Sigmoid colon (tissue), 7 donors: ENCODE measurements around the gene DCST1. TPM values are rescaled to one million over a fixed set of nuclear protein-coding genes. Genes with fewer than 3 reads are reported as not detected.

ENCODE experiments used
- DNase-seq: peaks from one replicate; pipeline ENCODE4 v3.0.0-alpha.2; 2019
- H3K27ac ChIP-seq, 4 donors: fragments of 200-600 bp; sonication (generic); one replicate each; pipeline ENCODE4 v1.5.1; 2016 to 2019; ENCODE audit warnings: mild to moderate bottlenecking in 1 of 4
- H3K27me3 ChIP-seq, 3 donors: fragments of 200-600 bp; sonication (generic); one replicate each; pipeline ENCODE4 v1.5.1; 2019; ENCODE audit warnings: mild to moderate bottlenecking in 1 of 3
- H3K36me3 ChIP-seq, 4 donors: fragments of 200-600 bp; sonication (generic); one replicate each; pipeline ENCODE4 v1.5.1; 2016 to 2019
- H3K4me1 ChIP-seq, 4 donors: fragments of 200-600 bp; sonication (generic); one replicate each; pipeline ENCODE4 v1.5.1; 2017 to 2019
- H3K4me3 ChIP-seq, 4 donors: fragments of 200-600 bp; sonication (generic); one replicate each; pipeline ENCODE4 v1.5.1; 2017 to 2019; ENCODE audit warnings: mild to moderate bottlenecking in 2 of 4, moderate library complexity in 1 of 4
- H3K9me3 ChIP-seq, 4 donors: fragments of 200-600 bp in 3 of 4; sonication (generic) in 3 of 4; one replicate each; pipeline versions ENCODE4 v1.5.1 to v1.6.1; 2013 to 2019
- CTCF ChIP-seq, 4 experiments: fragments of 450-650 bp in 3 of 4; fragments of 200-600 bp in 1 of 4; IDR thresholded peaks; one replicate each; pipeline ENCODE4 v1.5.1; 2016 to 2019; ENCODE audit warnings: antibody characterized with exemption in 4 of 4, mild to moderate bottlenecking in 3 of 4, moderate library complexity in 2 of 4
- EP300 ChIP-seq, 4 donors: sonication (generic); formaldehyde crosslinking; IDR thresholded peaks; one replicate each; pipeline ENCODE4 v1.6.1; 2017; ENCODE audit warnings: antibody characterized with exemption in 4 of 4
- POLR2A ChIP-seq, 2 donors: fragments of 450-650 bp; IDR thresholded peaks; one replicate each; pipeline ENCODE4 v1.6.1; 2016; ENCODE audit warnings: antibody characterized with exemption in 2 of 2, mild to moderate bottlenecking in 2 of 2, moderate library complexity in 2 of 2
- POLR2AphosphoS5 ChIP-seq, 4 donors: sonication (generic); formaldehyde crosslinking; IDR thresholded peaks; one replicate each; pipeline ENCODE4 v1.6.1; 2017; ENCODE audit warnings: antibody characterized with exemption in 4 of 4
- WGBS, 2 donors: extraction: QIAGEN DNeasy Blood & Tissue Kit; methylation state at CpG; one replicate each; pipeline ENCODE4 v1.1.7; 2013; 5-methylcytosine and 5-hydroxymethylcytosine counted together
- intact Hi-C: fragments of 100-400 bp; cut with DNase I; formaldehyde crosslinking; loops from one replicate; pipeline ENCODE4 v1.15.1; 2023
- polyA plus RNA-seq, 3 donors: library from polyadenylated mRNA; stranded (reverse); fragments of 200-250 nt; gene quantifications; one replicate each; pipeline ENCODE4 v1.2.3, GENCODE V29; 2013
- total RNA-seq, 4 donors: library from RNA; depleted of rRNA; stranded (reverse); fragments of >200 nt; gene quantifications; one replicate each; pipeline ENCODE4 v1.1.0, GENCODE V29; 2016
- donor health status: healthy with polysubstance abuse.
- donor health status: Bipolar disorder and iron deficiency.
- donor health status: healthy.

DCST1 gene
- total and polyA plus RNA-seq, 7 donors, result 0.09 to 0.16 TPM; not detected in 5

DNA sequence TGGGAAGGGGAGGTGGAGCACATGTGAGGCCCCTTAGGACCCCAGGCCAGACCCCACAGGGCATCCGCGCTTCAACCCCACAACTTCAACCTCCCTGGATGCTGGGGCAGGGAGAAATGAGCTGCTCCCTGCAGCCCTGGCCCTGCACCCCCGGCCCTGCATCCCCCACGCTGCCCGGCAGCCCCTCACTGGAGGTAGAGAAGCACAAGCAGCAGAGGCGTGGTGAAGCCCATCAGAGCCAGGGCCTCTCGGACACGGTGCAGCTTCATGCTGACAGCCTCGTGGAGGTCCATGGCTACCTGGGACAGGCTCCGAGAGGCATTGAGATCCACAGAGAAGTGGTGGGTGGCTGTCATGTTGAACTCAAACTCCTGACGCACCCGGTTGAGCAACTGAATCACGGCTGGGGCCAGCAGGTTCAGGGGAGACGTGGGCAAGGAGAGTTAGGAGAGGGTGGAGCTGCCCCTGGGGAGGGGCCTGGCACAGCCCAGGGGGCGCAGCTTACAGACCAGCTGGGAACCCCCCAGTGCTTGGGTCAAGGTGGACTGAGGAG lies 3.3 kb upstream of the DCST1 start:
- H3K27ac ChIP-seq, result no peak overlapping the region
- H3K9me3 ChIP-seq, result no peaks in the 10 kb centered on the region
- TF ChIP-seq CTCF (IDR thresholded peaks at IDR 0.05) (no peak), EP300 (IDR thresholded peaks at IDR 0.05) (no peak), POLR2AphosphoS5 (IDR thresholded peaks at IDR 0.05) (no peak), POLR2A (IDR thresholded peaks at IDR 0.05) (no peak)
- H3K4me1 ChIP-seq, result no peaks in the 10 kb centered on the region
- intact Hi-C loops, result no loop called here
- no peaks in the 10 kb centered on the region for H3K27me3 ChIP-seq
- H3K36me3 ChIP-seq, result no peaks in the 10 kb centered on the region
- DNase-seq, result no peak
- 90% methylated on average over 15 of the region's 15 CpGs for WGBS, 2 donors
- H3K4me3 ChIP-seq, result no peak overlapping the region

DNA sequence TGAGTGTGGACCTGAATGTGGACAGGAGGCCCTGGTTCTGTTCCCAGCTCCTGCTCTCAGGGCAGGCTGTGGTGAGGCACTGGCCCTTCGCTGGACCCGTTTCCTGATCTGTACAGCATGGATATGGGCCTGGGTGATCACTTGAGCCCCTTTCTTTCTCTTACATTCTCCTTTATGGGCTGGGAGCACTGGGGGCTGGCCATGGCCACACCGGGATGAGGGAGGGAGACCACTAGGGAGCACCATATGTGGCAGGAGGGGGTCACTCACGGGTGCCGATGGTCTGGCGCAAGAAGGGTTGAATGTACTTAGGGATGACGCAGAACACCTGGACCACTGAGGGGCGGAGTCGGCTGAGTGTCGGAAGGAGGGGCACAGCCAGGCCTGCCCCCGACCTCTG lies 2.7 kb upstream of the DCST1 start:
- no peak overlapping the region for H3K27ac ChIP-seq
- no peaks in the 10 kb centered on the region for H3K4me1 ChIP-seq
- TF ChIP-seq POLR2A (IDR thresholded peaks at IDR 0.05) (no peak), POLR2AphosphoS5 (IDR thresholded peaks at IDR 0.05) (no peak), CTCF (IDR thresholded peaks at IDR 0.05) (no peak), EP300 (IDR thresholded peaks at IDR 0.05) (no peak)
- 84 to 90% methylated on average over 11 of the region's 11 CpGs for WGBS, 2 donors
- H3K4me3 ChIP-seq, result no peak overlapping the region
- no peak for DNase-seq
- H3K27me3 ChIP-seq, result no peaks in the 10 kb centered on the region
- no peaks in the 10 kb centered on the region for H3K9me3 ChIP-seq
- intact Hi-C loops, result no loop called here
- no peaks in the 10 kb centered on the region for H3K36me3 ChIP-seq

DNA sequence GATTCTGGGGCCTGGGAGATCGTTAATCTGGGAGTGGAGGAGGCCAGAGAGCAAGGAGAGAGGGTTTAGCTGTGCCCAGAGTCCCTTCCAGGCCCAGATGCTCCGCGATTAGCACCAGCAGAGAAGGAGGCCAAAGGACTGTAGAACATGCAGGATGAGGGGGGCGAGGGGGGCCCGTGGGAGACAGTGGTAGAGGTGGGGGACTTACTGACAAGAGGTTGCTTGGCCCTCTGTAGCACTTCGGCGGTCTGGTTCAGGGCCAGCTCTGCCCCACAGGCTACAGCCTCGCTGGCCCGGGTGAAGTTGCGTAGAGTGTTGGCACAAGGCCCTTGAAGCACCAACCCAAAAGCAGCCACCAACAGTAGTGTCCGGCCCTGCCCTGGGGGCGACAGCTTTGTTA lies 738 bp upstream of the DCST1 start:
- H3K36me3 ChIP-seq, result no peaks in the 10 kb centered on the region
- 92% methylated on average over 12 of the region's 12 CpGs for WGBS, 2 donors
- TF ChIP-seq POLR2AphosphoS5 (IDR thresholded peaks at IDR 0.05), result no peak
- no peak for TF ChIP-seq EP300 (IDR thresholded peaks at IDR 0.05)
- no peak for TF ChIP-seq POLR2A (IDR thresholded peaks at IDR 0.05)
- TF ChIP-seq CTCF (IDR thresholded peaks at IDR 0.05), result no peak
- no peak overlapping the region for H3K27ac ChIP-seq
- no peak overlapping the region for H3K4me3 ChIP-seq
- no peaks in the 10 kb centered on the region for H3K4me1 ChIP-seq
- intact Hi-C loops, result no loop called here
- no peaks in the 10 kb centered on the region for H3K9me3 ChIP-seq
- H3K27me3 ChIP-seq, result no peaks in the 10 kb centered on the region
- DNase-seq, result no peak

- WGBS, 2 donors, result 87 to 89% methylated on average over 20 of the region's 20 CpGs
- DNase-seq, result no peak
- H3K4me3 ChIP-seq, result no peak overlapping the region
- TF ChIP-seq POLR2A (IDR thresholded peaks at IDR 0.05) (no peak), POLR2AphosphoS5 (IDR thresholded peaks at IDR 0.05) (no peak), CTCF (IDR thresholded peaks at IDR 0.05) (no peak), EP300 (IDR thresholded peaks at IDR 0.05) (no peak)
- H3K27me3 ChIP-seq, result no peaks in the 10 kb centered on the region
- no peak overlapping the region for H3K27ac ChIP-seq
- H3K4me1 ChIP-seq, result peaks cover 0 to 5% (median 0%) of the 10 kb centered on the region in 4 donors
- intact Hi-C loops, result no loop called here
- no peaks in the 10 kb centered on the region for H3K36me3 ChIP-seq
- H3K9me3 ChIP-seq, result no peaks in the 10 kb centered on the region
Measured at GRCh38 chr1:155034318-155035208, 939 bp downstream of the DCST1 start.
